ENCODE data around the gene CORO1C.
A peak's percentile ranks its signal among the peaks of the same experiment; 100 is the strongest.
"Not testable (repeated sequence)": the region's sequence is repeated elsewhere in the genome, so short reads cannot be mapped to it uniquely, and the experiment has no call there.

CORO1C gene

GRCh38 chr12:108731105-108731865, at the start of gene CORO1C:
CORO1C (minus strand) TSS chr12:108731518; CDS start chr12:108701318, 30,200 bp downstream.
- peak; percentile 97 for DNase-seq (ENCODE audit: low spot score)

GRCh38 chr12:108779998-108780688, 48.8 kb upstream of the CORO1C start:
- peak; percentile 30 for DNase-seq (ENCODE audit: low spot score)

- no peak for DNase-seq (ENCODE audit: low spot score)
These were observed 46.7 kb upstream of the CORO1C start for GRCh38 chr12:108778053-108778452.

- DNase-seq (ENCODE audit: low spot score): no peak
These were observed 45.8 kb upstream of the CORO1C start for GRCh38 chr12:108777156-108777555.

GRCh38 chr12:108773798-108774788, 42.8 kb upstream of the CORO1C start:
- DNase-seq (ENCODE audit: low spot score): peak; percentile 86

- DNase-seq (ENCODE audit: low spot score): no peak
These were observed 41.8 kb upstream of the CORO1C start for GRCh38 chr12:108772891-108773797.

GRCh38 chr12:108772247-108772646, 40.9 kb upstream of the CORO1C start:
- DNase-seq (ENCODE audit: low spot score): no peak

- DNase-seq (ENCODE audit: low spot score): not testable (repeated sequence)
These were observed 40.5 kb upstream of the CORO1C start for GRCh38 chr12:108771835-108772234.

- DNase-seq (ENCODE audit: low spot score): no peak
These were observed 39.6 kb upstream of the CORO1C start for GRCh38 chr12:108770963-108771362.

- DNase-seq (ENCODE audit: low spot score): no peak
These were observed 39.0 kb upstream of the CORO1C start for GRCh38 chr12:108770269-108770829.

GRCh38 chr12:108768591-108769500, 37.5 kb upstream of the CORO1C start:
- no peak for DNase-seq (ENCODE audit: low spot score)

- DNase-seq (ENCODE audit: low spot score): no peak
These were observed 35.0 kb upstream of the CORO1C start for GRCh38 chr12:108766294-108766693.

- no peak for DNase-seq (ENCODE audit: low spot score)
These were observed 34.0 kb upstream of the CORO1C start for GRCh38 chr12:108765289-108765764.

GRCh38 chr12:108764540-108765288, 33.4 kb upstream of the CORO1C start:
- DNase-seq (ENCODE audit: low spot score): no peak

GRCh38 chr12:108761226-108761625, 29.9 kb upstream of the CORO1C start:
- no peak for DNase-seq (ENCODE audit: low spot score)

- peak; percentile 27 for DNase-seq (ENCODE audit: low spot score)
These were observed 28.6 kb upstream of the CORO1C start for GRCh38 chr12:108759924-108760323.

GRCh38 chr12:108757856-108758255, 26.5 kb upstream of the CORO1C start:
- no peak for DNase-seq (ENCODE audit: low spot score)

- DNase-seq (ENCODE audit: low spot score): no peak
These were observed 25.1 kb upstream of the CORO1C start for GRCh38 chr12:108756421-108756820.

GRCh38 chr12:108755481-108755880, 24.2 kb upstream of the CORO1C start:
- no peak for DNase-seq (ENCODE audit: low spot score)

Data from Ammon's horn (tissue), 1 donor.